HTERT RPE-1 (cell line): ENCODE measurements around the gene POLD2.

Experiments
- in situ Hi-C: fragments of 300-500 bp; cut with MboI; formaldehyde crosslinking; loops from 4 replicates; pipeline ENCODE4 v1.14.3; 2020; ENCODE audit warnings: low sequenced_read_pairs

The POLD2 gene

DNA sequence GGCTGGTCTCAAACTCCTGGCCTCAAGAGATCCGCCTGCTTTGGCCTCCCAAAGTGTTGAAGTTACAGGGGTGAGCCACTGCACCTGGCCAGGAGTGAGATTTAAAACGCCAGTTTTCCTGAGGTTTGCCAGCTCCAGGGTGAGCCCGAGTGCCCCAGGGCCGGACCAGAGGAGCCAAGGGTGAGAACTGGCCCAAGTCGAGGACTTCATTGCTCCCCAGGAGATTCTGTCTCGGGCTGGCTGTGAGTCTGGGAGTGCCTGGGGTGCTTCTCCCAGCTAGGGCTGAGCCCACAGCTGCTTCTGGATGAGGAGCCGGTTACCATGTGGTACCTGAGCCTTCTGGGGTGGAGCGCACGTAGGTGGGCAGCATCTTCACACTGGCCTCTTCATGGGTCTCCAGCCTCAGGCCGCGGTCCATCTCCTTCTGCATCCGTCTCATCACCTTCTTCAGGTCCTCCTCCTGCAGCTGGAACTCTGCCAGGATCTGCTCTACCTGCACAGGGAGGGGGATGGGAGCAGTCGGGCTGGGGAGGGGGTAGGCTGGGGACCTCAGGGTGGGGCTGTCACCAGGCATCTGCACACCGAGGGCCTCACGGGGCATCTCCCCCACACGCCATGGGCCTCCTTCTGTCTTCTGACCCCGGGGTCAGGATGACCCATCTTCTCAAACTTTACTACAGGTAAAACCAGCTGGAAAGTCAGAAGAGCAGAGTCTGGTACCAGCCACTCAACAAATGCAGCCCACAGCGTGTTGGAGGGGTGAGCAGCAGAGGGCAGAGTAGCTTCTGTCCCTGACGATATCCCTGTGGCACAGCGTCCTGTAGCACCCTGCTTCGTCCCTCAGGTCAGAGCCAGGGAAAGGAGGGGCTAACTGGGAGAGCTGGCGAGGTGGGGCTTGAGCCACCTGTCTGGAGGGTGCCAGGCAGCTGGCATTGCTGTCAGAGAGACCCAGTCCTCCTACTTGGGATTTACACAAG, 29.9 kb upstream of the POLD2 start:
- in situ Hi-C loops = no loop called here

DNA sequence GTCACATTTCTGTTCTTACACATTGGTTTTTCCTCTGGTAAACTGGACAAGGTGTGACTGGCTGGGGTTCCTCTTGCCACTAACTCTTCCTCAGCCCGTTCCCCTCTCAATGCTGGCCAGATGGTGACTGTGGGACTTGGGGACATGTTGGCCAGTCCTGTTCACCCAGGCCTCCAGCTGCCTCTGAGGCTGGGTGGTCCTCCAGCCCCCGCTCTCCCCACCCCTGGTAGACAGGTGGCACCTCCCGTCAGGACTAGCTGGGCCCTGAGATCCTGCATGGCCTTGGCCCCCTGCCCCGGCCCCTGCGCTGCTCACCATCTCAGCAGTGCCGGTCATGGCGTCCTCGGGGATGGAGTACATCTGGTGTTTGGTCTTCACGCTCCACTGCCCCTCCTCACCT, 28.6 kb upstream of the POLD2 start:
- in situ Hi-C loops = no loop called here

DNA sequence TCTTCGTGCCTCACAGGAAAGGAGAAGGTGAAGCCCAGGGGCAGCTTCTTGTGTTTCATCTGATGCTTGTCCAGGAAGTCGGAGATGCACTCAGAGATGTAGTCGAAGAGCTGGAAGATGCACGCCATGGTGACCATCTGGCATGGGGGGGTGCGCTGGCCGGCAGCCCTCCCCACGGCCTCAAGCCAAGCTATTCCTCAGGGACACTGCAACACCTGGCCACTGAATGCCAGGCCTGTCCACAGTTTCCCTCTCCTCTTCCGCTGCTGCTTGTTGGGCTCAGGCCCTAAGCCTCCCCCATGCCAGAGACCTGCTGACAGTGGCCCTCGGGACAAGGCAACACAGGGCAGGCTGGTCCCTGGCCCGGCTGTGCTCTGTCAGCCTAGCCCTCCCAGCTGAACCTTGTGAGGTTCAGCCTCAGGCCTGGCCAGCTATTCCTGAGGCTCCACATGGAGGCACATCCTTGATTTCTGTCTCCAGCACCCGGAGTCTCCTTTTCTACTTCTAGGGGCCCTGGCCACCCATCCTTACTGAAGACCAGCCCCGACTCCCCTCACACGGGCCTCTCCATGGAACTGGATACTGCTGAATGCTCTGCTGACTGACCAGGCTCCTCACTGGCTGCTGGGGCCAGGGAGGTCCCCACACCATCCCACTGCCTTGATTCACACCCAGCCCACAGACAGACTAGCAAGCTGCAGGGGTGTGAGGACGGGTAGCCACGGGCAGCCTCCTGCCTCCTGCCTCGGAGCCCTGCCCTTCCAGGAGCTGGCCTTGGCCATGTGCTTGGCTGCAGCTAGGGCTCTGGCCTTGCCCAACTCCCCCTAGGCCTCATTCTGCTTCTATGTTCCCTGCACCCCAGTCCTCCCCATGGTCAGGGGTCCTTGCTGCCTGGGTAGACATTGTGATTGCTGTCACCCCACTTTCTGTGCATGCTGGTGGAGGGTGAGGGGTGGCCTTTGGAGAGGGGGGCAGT, 27.9 kb upstream of the POLD2 start:
- in situ Hi-C loops = no loop called here

DNA sequence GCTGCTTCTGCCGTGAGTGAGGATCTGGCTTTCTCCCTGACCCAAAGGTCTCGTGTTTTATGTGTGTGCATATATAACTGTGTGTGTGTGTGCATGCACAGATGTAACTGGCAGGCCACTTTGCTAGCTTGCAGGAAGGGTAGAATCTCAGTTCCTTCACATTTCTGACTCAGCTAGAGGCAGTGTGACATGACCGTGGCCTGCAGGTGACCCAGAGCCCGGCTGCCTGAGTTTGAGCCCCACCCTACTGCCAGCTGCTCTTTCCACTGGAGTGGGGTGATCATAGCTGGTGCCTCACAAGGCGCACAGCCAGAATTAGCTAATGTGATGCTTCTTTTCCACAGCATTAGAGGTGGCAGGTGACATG, 27.1 kb upstream of the POLD2 start:
- in situ Hi-C loops = no loop called here

DNA sequence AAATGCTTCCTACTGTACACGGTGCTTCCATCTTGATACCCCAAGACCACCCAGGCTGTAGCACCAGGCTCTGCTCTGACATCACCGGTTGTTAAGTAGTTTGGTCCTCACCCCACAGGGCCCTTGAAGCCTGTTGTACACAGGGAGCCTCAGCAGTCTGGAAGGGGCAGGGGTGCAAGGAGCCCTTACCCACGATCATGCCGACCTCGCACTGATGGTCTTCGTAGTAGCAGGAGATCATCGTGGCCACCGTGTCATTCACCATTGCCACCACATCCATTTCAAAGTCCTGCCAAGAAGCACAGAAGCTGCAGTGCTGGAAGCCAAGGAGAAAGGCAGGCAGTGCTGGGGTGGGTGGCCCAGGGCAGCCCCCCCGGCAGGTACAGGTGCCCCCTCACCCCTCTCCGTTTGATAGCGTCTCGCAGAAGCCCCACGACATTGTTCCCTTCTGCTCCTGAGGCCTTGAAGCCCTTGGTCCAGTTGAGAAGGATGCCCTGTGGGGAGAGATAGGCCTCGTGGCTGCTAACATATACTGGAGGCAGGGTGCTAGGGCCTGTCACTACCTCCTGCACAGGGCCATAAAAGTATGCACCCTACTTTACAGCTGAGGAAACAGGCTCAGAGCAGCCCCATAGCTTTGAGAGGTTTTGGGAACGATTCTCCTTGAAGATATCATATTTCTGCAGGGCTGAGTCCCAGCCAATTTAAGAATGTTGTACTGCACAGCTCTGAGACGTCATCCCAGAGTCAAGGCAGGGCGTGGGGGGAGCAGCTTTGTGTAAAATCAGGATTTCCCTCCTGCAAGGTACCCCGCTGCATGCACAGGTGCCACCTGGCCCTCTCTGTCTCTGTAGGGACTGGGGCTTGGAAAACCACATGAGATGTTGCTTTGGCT, 26.5 kb upstream of the POLD2 start:
- in situ Hi-C loops = no loop called here

DNA sequence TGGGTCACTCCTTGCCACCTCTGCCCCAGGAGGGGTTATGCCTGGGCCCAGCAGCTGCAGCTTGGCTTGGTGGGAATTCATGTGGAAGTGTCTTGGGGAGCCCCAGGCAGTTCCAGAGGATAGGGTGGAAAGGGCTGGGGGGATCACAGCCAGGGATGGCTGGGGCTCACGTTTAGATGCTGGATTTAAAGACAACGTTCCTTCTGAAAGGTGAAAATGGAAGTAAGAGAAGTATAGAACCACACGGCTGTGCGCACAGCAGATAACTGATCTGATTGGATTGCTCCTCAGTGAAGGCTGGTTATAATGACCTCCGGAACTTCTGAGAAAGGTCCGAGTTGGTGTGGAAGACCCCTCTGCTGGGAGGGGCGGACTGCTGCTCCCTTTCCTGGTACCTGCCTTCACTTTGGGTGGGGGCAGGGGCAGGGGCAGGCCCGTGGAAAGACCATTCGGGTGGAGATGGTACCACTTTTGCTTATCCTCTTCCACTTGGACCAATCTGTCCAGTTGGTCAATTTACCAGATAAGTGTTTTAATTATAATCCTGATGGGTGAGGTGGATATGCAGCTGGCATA, 25.7 kb upstream of the POLD2 start:
- in situ Hi-C loops = no loop called here

DNA sequence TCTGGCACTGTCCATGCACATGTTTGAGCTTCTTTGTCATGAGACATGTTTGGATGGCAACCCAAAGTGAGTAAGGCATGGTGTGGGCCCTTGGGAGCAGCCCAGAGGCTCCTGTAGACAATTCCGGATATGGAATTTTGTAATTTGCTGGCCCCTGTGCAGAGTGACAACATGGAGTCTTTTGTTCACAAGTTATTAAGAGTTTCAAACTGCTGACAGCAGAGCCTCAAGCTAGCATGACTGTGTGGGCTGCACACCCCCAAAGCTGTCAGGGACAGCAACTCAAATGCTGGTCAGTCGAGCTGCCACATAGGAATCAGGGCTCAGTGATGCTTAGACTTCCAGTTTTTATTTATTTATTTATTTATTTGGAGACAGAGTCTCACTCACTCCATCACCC, 24.8 kb upstream of the POLD2 start:
- in situ Hi-C loops = no loop called here

DNA sequence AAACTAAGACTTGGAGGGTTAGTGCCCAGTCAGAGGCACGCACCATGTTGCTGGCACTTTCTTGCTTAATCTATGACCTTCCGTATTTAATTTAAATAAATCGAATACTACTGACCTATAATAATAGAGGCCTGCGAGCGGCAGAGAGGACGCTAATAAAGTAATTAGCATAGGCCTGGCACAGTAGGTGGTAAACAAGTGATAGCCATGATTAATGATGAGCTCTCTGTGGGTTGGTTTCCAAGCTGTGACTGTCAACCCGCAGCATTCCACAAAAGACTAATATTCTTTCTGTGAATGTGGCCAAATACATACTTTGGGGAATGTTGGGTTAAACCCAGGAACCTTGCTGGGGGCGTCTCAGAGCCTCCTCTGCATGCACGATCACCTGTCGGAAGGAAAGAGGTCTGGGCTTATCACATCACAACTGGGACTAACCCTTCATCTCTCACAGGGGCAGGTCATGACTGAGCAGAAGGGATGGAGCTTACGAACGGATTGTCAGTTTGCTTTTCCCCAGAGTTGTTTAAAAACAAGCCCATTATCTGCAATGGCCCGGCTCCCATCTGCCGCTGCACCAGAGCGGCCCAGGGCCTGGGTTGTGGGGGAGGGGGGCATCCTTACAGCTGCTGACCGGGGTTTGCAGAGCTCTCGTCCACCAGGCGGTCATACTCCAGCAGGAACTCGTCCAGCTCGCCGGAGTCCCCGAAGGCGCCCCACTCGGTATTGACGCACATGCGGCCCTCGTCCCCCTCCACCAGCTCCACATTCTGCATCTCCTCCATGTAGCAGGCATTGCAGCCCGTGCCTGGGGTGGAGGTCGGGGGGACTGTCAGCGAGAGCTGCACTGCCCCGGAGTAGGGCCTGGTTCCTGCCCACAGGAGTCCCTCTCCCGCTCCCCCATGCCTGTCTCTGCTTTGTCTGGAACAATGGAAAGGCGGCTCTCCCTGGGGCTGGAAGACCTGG, 24.0 kb upstream of the POLD2 start:
- in situ Hi-C loops = no loop called here

DNA sequence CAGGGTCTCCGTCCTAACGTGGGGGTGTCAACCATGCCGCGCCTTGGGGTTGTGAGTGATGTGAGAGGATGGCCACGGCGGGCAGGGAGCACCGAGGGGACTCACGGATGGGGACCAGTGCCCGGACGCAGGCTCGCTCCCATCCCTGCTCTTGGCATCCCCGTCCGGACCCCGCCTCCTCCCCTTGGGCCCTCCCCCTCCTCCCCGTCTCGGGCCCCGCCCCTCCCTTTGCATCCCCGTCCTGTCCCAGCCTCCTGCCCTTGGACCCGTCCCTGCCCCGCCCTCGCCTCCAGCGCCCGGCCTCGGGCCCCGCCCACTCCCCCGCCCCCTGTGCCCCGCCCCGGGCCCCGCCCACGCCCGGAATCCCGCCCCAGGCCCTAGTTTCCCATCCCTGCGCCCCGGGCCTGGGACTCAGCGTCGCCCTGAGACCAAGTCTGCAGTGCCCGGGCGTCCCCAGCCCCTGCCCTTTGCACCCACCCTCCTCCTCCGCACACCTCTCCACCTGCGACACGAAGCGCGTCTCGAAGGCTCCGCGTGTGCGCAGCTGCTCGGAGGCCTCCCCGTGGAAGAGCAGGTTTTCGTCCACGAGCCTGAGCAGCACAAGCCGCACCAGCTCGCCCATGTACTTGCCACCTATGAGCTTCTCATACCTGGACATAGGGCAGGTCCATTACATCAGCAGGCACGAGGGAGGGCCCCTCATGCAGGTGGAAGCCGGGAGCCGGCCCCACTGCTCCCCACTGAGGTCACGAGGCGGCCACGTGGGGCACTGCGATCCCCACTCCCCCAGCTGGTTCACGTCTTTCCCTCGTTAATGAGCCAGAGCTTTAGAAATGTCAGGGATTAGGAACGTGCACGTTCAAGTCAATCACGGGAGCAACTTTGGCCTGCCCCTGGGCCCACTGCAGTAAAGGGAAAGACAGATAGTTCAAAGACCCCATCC, 22.9 kb upstream of the POLD2 start:
- in situ Hi-C loops = no loop called here

DNA sequence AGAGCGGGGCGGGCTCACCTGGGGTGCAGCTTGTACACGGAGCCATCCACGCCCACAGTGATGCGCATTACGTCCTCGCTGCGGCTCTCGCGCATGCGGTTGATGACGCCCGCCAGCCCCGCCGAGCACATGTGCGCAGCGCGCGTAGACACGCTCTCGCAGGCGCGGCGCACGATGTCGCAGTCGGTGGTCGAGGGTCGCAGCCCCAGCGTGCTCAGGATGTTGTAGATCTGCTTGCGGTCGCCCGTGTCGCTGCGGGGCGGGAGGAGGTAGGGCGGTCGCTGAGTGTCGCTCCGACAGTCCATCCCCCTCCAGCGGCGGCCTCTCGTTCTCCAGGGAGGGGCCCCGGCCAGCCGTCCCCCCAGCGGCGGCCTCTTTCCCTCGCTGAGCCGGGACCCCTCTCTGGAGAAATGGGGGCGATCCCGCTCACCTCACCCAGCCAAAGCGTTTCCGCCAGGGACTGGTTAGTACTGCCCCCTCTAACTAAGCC, 22.2 kb upstream of the POLD2 start:
- in situ Hi-C loops = no loop called here

DNA sequence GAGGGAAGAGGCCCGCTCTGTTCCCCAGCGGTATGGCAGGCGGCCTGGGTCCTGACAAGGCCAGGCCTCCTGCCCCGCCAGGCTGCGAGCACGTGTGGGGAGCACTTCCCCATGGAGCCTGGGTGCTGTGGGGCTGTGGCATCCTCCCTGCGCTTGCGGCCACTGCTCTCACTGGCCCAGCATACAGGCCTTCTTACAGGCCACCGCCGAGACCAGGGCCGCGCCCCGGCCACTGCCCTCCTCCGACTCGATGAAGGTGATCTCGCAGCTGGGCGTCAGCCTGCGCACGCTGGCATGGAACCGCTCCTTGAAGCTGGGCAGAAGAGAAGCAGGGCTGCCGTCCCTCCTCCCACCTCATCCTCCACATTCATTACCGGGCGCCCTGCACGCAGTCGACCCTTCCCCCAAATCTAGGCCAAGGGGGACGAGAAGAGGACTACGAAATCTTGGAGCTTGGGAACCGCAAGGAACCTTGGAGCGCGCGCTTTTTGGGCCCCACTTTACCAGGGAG, 21.7 kb upstream of the POLD2 start:
- in situ Hi-C loops = no loop called here

DNA sequence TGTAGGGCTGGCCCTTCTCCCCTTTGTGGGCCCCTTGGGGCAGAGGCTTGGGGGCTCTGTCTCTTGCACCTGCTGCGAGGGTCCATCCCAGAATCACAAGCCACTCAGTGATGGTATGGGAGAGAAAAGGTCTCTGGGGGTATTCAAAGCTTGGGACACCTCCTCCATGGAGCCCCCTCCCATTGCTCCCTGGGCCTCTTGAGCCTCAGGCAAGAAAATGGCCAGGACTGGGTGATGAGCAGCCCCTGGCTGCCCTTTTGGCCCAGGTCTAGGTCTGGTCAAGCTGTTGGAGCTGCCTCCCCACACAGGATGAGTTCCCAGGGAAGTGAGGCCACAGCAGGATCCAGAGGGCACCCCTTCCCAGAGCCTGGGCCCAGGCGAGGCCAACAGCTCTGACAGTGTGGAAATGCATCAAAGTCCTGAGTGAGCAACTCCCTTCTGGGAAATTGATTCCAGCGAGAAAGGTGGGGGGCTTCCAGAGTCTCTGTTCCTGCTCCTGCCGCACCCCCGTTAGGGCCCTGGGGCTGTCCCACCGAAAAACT, 21.1 kb upstream of the POLD2 start:
- in situ Hi-C loops = no loop called here

DNA sequence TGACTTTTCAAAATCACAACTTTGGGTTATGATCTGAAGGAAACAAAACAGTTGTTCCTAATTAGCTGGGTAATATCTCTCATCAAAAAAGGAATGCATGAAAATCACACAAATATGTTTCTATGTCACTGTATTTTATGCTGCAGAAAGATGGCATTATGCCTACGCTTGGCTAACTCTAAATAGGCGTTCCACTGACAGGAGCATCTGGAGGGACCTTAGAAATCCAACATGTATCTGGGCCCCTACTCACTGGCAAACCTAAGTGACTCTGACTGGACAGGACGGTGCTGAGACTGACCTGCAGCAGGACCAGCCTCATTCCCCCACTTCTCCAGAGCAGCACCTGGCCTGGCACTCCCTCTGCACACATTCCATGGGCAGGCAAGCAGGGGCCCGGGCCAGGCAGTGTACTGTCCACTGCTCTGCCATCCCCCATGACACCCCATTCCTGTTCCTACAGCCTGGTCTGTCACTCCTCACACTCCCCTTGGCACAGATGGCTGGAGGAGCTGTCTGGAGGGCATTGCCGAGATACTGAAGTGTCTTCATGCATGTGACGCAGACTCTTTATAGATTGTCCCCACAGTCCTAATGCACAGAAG, 20.4 kb upstream of the POLD2 start:
- in situ Hi-C loops = no loop called here

DNA sequence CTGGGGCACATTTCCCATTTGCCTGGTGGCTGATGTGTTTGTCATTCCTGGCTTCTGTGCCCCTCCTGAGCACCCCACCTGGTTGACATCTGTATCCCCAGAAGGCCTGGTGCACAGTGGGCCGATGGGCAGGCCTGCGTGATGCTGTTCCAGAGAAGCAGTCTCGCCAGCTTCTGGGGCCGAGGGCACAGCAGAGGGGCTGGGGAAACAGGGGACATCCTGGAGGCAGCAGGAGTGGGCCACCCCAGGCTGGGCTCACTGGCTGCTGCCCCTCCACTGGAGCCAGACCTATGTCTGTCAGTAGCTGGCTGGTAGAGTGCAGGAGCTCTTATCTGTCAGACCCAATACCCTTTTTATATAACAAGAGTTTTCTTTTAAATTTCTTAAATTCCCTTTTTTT, 18.7 kb upstream of the POLD2 start:
- in situ Hi-C loops = no loop called here

DNA sequence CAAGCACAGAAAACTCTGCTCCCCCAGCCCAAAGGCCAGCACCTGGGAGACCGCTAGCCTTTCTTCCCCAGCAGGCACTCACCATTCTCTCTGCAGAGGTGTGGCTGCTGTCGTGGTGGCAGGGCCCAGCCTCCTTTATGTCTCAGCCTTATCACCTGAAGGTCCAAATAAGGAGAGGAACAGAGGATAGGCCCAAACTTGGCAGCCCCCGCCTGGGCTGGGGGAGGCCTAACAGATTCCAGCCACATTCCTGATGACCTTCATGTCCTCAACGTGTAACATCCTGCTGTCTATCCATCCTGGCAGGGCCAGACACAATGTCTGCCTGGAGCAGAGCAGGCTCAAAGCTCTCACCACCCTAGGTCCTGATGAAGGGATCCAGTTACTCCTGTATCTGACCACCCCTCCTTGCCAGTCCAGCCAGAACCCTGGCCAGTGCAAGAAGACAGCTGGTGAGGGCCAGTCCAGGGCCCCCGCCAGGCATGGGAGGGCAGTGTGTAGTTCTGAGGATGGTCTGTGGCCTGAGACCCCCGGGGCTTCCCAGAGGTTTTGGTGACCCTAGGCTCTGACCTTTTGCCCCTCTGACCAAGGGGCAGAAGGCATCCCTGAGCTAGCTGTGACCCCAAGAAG, 18.0 kb upstream of the POLD2 start, which contains the start of gene MYL7:
MYL7 (minus strand) TSS at position 112 of the 630 bp plus-strand sequence; CDS start at position 85, 27 bp downstream.
- in situ Hi-C loops = no loop called here

DNA sequence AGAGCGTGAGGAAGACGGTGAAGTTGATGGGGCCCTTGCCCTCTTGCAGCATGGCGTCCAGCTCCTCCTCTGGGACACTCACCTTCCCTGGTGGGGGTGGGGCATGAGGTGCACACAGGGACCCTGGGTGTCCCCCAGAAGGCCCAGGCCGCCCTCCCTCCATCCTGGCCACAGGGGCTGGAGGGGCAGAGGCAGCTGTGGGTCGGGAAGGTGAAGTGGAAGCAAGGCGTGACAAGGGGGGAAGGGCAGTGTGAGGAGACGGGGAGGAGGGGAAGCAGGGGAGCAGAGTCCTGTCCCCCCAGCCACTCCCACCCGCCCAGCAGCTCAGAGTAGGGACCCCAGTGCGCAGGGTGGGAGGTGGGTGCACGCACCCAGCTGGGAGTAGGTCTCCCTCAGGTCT, 17.0 kb upstream of the POLD2 start:
- in situ Hi-C loops = no loop called here
